GM19455 (cell line): ENCODE results near the gene CELF1.
A peak's percentile ranks its signal among the peaks of the same experiment; 100 is the strongest.

Experiments used
- ATAC-seq: cut with Tn5 transposase; IDR thresholded peaks from one replicate; pipeline ENCODE4 v1.9.1; 2021; ENCODE audit not compliant: unreplicated experiment

CELF1 gene

DNA sequence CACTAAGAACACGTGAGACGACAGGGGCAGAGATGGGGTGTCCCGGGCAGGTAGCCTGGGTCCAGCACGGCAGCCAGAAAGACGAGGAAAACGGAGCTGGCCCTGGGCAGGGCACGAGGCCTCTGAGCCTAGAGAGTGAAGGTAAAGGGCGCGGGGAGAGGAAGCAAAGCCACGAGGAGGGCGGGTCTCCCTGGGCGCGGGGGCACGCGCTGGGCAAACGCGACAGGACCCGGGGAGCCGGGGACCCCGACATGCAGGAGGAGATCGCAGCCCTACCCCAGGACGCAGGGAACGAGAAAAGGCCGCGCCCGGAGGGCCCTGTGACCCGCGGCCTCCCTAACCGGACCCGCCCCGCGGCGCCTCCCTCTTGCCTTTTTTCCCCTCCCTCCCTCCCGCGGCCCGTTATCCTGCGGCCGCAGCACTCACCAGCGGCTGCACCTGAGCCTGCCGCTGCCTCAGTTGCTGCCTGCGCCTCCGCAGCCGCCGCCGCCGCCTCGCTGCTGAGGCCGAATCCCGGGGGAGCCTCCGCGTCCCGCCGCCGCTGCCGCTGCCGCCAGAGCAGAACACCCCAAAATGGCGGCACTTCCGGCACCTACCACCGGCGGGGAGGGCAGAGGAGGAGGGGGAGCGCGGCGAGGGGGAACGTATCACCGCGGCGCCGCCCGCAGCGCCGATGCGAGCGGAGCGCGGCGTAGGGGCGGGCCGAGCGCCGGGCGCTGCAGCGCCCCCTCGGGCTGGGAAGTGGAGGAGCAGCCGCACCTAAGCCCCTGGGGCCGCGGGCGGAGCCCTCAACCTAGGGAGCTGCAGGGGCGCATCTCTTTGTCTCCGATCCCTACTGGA, at the start of gene CELF1:
TSS of gene CELF1 (minus strand) at position 567 of the 840 bp plus-strand sequence. CDS start 53,609 bp downstream, outside the sequence.
- peak; percentile 84 for ATAC-seq

DNA sequence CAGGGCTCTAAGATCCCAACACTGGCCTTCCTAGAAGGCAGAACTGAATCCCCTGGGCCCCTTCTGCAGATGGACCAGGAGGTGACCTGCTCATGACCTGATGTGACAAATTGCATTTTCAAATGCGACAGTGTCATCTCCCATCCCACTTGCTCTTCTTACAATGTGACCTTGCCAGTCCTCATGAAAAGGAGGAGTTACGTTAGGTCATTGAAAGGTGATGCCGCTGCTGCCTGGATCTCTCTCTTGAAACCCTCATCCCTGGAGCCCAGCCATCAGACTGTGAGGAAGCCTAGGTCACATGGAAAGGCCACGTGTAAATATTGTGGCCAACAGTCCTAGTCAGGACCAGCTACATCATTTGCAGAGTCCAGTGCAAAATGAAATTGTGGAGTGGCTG, 47.0 kb upstream of the CELF1 start:
- no peak for ATAC-seq

DNA sequence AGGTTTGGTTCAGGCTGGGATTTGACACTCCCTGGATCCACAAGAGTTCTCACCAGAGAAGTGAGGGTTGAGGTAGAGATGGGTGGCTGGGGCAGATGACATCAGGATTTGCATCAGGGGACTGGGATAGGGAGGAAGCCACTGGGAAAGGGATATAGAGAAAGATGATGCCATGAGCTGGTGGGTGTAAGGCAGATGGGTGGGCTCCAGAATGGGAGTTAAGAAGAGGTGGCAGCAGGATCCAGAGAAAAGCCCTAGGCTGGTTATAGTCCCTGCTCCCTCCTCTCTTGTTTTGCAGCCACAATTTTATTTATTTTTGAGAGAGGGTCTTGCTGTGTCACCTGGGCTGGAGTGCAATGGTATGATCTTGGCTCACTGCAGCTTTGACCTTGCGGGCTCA, 43.0 kb upstream of the CELF1 start:
- no peak for ATAC-seq

DNA sequence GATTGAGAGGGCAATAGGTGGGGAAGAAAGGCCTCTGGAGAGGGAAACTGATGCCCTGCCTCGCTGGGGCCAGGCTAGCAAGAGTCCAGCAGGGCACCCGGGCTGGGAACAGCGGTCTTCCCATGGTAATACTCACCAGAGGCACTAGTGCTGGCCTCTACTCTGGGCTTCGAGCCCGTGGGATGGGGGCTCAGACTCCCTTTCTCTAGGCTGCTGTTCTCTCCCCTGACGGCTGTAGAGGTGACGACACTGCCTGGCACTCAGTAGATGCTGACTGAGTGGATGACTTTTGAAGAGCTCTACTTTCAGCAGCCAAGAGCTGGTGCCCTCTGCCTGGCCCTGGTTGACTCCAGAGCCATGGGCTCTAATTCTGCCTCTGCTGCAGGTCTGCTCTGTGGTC, 42.1 kb upstream of the CELF1 start:
- no peak for ATAC-seq

DNA sequence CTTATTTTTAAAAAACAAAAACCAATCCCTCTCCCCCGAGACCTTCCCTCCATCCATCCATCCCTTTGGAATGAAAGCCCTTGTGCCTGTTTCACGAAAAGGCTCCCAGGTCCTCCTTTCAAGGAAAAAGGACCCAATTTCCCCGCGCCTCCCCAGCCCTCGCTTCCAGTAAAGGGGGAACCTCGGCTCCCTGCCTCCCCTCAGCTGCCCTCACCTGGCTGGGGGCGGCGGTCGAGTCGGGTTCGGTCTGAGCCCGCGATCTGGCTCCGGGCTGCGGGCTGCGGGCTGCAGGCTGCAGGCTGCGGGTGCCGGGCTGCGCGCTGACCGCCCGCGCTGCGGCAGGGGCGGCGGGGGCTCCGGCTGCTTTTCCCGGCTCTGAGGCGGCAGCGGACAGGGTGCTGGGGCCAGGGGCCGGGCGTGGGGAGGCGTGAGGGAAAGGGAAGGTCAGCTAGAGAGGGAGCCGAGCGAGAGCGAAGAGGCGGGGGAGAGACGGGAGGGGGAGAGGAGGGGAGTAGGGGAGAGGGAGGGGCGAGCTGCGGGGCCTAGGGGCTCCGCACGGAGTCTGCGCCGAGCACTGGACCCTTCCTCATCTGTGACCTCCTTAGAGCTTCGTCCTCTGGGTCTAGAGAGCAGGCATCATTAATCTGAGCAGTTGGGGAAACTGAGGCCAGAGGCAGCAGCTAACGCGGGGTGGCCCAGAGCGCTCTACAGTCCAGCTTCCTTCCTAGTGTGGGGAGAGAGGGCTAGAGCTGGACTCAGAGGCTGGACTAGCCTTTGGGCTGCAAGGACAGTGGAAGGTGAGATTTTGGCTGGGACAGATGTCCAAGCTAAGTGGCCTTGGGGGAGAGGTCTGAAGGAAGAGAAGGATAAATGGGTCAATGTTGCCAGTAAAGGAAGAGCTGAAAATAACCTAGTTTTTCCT, 41.3 kb upstream of the CELF1 start, which contains the start of gene C1QTNF4:
TSS of gene C1QTNF4 (minus strand) at position 478 of the 922 bp plus-strand sequence. CDS start 3,601 bp downstream, outside the sequence.
- ATAC-seq: no peak

DNA sequence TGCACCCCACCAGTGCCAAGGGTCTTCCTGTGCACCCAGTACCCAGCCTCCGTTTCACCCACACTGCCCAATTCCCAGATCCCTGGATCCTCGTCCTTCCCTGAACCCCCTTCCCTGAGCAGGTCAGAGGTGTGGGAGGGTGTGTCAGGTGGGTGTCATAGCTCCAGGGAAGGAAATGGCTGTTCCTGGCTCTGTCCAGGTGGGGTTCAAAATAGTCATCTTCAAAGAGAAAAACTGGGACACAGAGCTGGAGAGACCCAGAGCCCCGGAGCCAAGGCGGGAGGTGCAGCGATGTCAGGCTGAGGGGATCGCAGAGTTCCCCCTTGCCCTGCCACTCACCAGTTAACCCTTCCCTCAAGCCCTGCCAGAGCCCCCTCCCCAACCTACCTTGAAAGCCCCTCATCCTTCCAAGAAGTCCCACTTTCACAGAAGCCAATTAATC, 40.6 kb upstream of the CELF1 start:
- ATAC-seq: no peak

DNA sequence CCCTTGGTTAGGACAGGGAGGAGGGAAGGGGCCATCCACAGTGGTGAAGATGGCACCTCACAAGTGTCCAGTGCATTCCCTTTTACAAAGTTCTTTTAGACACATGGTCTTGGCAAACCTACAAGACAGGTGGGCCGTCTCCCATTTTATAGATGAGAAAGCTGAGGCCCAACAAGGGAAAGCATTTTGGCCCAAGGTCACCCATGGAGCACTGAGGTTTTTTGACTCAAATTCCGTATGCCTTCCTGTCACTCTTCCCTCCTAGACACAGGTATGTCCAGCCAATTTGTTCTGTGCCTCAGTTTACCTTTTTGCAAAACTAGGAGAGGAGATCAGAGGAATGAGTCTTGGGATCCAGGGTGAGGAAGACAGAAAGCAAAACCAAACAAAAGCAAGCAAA, 40.0 kb upstream of the CELF1 start:
- ATAC-seq: no peak

DNA sequence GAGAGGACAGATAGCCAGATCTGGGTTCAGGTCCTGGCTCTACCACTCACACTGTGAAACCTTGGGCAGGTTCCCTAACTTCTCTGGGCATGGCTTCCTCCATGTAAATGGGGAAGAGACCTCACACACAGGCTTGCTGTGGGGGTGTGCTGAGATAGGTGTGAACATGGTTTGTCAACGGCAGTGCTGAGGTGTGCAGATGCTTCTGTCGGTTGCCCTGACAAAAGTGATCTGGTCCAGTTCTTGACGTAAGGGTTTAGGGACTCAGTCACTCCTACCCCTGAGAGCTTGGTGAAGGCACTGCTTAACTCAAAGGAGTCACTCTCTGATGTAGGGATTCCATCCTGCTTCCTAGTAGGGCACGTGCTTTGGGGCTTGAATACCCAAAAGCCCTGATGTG, 39.3 kb upstream of the CELF1 start:
- no peak for ATAC-seq

DNA sequence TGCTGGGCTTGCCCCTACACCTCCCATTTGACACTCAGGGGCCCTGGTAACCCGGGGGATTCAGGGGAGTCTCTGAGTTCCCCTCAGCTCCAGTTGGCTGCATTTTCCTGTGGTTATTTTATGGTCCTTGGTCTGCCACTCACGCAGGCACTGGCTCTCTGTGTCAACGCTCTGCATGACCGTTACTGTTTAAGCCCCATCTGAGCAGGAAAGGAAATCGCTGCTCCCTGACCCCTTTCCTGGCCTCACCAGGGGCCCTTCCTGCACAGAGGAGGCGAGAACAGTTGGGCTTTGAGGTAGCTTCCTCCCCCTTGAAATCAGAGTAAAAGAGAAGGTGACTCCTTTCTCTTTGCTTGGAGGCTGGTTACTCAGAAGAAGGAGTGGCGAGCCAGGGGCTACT, 38.8 kb upstream of the CELF1 start:
- no peak for ATAC-seq

DNA sequence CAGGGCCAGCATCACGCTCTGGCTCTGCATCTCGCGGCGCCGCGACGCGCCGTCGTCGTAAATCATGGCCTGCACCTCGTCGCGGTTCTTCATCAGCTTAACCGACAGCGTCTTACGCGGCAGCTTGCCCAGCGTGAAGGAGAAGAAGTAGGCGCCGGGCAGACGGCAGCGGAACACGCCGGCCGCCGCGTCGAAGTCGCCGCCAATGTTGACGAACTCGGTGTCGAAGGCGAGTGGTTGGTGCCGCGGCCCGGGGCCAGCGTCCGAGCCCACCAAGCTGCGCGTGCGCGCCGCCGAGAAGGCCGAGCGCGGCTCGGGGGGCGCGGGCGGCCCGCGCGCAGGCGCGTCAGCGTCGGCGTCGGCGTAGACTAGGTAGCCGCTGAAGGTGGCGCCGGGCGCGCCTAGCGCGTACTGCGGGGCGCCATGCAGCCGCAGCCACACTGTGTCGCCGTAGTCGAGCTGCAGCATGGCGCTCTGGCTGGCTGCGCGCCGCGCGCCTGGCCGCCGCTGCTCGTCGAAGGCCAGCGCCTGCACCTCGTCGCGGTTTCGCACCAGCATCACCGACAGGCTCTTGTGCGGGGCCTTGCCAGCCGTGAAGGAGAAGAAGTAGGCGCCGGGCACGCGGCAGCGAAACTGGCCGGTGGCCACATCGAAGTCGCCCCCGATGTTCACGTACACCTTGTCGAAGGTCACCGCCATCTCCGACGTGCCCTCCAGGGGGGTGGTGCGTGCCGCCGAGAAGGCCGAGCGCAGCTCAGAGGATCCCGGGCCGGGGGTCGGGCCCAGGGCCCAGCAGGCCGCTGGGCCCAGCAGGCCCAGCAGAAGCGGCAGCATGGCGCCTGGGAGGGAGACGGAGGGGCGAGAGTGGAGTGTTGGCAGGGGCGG, 37.3 kb upstream of the CELF1 start:
- no peak for ATAC-seq

DNA sequence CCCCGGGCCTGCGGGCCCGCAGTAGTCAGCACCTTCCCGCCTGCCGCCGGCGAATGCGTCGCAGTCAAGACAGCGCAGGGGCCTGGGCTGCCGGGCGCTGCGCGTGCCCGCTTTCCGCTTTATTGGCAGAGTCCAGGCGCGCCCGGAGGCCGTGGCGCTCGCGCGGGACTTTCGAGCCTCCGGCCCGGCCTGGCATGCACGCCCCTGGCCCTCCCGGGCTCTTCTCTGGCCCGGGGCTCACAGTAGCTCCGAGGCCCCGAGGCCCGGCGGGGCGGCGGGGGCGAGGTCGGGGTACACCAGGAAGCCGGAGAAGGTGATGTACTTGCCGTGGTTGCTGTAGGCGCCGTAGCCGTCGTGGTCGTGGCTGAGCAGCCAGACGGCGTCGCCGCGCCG, 36.6 kb upstream of the CELF1 start:
- ATAC-seq: no peak

DNA sequence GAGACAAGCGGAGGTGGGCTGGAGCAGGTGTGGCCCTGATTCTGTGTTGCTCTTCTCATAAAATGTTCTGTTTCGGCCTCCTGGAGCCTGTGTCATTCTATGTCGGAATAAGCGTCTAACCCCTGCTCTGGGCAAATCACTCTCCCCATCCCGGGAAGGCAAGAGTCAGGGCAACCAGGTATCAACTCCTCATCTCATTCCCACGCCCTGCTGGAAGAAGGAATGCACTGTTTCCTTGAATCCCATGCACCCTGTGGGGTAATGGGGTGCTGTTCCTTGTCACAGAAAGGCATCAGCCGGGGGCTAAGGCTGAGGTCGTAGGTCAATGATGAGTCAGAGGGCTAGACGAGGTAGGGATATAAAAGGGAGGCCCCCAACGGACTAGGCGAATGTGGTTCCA, 36.2 kb upstream of the CELF1 start:
- ATAC-seq: no peak

DNA sequence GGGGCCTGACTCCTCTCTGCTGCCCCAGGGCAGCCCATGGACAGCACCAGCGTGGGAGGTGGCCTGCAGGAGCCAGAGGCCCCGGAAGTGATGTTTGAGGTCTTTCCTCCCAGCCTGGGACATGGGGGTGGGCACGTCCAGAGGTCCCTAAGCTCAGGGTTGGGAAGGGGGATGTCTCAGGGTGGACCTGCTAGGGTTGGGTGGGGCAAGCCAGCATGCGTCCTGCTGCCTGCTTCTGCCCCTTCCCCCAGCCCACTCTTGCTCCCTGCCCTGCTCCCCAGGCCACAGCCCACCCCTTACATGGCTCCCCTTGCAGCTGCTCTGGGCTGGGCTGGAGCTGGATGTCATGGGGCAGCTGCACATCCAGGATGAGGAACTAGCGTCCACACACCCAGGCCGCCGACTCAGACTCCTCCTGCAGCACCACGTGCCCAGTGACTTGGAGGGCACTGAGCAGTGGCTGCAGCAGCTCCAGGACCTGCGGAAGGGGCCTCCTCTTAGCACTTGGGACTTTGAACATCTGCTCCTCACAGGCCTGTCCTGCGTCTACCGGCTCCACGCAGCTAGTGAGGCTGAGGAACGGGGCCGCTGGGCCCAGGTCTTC, 34.9 kb upstream of the CELF1 start:
- ATAC-seq: no peak

DNA sequence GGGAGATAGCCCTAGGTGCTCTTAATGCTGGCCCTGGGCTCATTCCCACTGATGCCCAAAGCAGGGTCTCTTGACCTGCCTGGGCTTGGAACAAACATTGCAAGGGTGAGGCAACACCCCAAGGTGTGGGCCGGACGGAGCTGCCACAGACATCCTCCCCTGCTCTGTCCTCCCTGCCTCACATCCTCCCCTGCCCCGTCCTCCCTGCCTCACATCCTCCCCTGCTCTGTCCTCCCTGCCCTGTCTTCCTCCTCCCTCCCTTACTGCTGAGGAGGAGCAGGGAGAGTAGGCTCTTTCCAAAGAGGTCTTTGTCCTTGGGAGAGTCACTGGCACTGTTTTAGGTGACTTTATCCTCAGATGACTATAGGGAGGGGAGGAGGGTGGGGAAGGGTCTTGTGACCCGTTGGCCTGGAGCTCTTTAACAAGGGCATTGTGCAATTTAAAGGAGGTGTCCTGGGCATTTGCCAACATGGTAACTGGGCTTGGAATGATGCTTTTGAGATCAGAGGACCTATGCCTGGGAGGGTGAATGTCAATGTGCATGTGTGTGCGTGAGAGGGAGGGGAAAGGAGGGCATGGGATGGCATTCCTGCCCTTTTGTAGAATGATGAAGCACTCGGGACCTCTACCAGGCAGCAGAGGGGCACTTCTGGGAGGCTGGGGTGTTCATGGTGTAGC, 34.2 kb upstream of the CELF1 start:
- ATAC-seq: no peak

DNA sequence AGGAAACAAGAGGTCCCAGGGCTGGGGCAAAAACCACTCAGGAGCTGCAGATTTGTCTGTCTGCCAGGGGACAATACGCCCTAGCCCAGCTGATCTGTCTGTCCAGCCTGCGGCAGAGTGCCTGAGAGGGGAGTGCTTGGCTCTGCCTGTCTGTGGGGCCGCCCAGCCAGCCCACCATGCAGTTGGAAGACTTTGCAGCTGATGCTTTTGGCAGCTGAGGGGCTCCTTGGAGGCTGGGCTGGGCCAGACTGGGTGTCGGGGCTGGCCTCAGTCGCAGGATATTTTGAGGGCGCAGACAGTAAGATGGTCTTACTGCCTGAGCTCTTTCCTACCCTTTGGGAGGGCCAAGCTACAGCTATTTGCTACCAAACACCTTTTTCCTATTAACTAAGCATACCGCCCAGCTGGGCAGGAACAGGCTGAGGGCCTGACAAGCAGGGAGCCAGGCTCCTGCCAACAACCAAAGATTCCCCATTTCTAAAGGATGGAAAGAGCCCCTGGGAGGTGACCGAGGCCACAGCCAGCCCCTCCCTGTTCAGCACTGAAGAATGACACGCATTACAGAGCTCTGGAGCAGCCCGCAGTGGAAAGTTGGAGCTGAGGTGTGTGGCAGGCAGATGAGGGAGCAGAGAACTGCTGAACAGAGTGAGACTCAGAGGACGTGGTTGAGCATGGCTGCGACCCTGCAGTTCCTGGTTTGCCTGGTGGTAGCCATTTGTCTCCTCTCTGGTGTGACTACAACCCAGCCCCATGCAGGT, 33.3 kb upstream of the CELF1 start, which contains the start of gene FAM180B:
TSS of gene FAM180B (plus strand) at position 581 of the 758 bp plus-strand sequence. CDS start at position 672, 91 bp downstream.
- ATAC-seq: no peak

DNA sequence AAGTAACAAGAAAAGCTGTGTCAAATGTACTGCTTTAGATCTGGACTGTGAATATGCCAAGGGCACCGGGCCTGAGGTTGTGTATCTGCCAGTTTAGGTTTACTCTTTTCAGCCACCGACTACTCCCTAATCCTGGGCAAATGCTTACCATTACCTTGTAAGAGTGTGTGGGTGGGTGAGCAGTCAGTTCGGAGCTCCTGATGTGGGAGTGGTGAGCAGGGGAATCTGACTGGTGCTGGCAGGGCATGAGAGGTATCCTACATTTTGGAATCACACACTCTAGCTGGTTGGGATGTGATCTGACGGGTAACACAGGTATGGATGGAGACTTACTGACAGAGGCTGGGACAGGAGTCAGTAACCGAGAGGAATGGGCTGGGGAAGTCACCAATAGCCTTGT, 30.9 kb upstream of the CELF1 start:
- no peak for ATAC-seq

DNA sequence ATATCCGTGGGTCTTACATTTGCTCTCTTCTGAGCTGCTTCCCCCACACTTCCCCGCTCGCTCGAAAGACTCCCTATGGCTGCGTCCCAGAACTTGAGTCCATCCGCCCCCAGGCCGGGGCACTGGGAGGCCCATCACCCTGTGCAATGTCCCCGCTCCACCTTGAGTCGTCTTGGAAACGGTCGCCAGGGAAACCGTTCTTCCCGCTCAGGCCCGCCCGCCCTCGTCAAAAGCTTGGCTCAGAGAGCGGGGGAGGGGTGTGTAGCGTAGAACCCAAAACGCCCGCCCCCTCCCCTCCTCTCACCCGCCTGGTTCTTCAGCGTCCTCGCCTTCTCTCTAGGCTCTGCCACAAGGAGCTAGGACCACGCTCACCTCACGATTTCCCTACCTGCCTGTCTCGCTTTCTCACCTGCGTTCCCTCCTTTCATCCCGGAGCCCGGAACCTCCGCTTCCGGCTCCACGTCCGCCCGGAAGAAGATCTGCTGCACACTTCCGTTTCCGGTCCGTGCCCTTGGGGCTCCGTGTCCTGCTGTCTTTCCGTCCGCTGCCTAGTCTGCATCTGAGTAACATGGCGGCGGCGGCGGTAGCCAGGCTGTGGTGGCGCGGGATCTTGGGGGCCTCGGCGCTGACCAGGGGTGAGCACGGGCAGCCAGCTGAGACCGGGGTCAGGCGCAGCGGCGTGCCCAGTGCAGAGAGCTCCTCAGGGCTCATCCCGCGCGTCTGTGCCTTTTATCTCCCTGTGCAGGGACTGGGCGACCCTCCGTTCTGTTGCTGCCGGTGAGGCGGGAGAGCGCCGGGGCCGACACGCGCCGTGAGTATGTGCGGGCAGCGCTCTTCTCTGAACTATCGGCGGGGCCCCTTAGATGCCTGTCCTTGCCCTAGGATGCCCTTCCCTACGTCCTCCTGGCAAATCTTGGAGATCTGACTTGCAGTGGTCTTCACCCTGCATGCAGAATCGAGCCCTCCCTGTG, 25.9 kb upstream of the CELF1 start, which contains the start of the genes KBTBD4 and NDUFS3:
TSS of gene KBTBD4 (minus strand) at position 447 of the 971 bp plus-strand sequence. CDS start at position 428, 19 bp downstream.
TSS of gene NDUFS3 (plus strand) at position 551 of the 971 bp plus-strand sequence. CDS start at position 569, 18 bp downstream.
- ATAC-seq: peak; percentile 91
